Mammary epithelial cell (primary cell): ENCODE data around the gene FBLN2.

ENCODE experiments used
- CTCF ChIP-seq, 2 donors: IDR thresholded peaks in 1 of 2; conservative IDR thresholded peaks in 1 of 2; 2 replicates each; pipeline ENCODE4 v1.5.1; 2011 to 2012; ENCODE audit warnings: inconsistent platforms in 2 of 2, low read length in 2 of 2, mild to moderate bottlenecking in 2 of 2, control low read depth in 1 of 2, low read depth in 1 of 2; ENCODE audit not compliant: insufficient read depth in 1 of 2; ENCODE audit errors: extremely low read depth in 1 of 2
- EZH2 ChIP-seq: IDR thresholded peaks from 2 replicates; pipeline ENCODE4 v1.6.1; 2012; ENCODE audit warnings: low read length, inconsistent platforms, borderline replicate concordance

GRCh38 chr3:13674538-13675185 is 125.7 kb downstream of the FBLN2 start:
- TF ChIP-seq CTCF (conservative IDR thresholded peaks at IDR 0.05 in 1 of 2, IDR thresholded peaks at IDR 0.05 in 1 of 2; ENCODE audit: extremely low read depth in 1 of 2, insufficient read depth in 1 of 2, low read depth in 1 of 2, low read length in 2 of 2) (no peak), EZH2 (no peak)
